Fibroblast of lung (primary cell): ENCODE results near the gene BCAR3.

Experiments
- EZH2 ChIP-seq: IDR thresholded peaks from 2 replicates; pipeline ENCODE4 v1.5.1; 2012; ENCODE audit warnings: low read length, control low read depth, mild to moderate bottlenecking; ENCODE audit errors: missing control alignments
- TF ChIP-seq, protein P1 (sequence below), 2 donors: IDR thresholded peaks in 1 of 2; conservative IDR thresholded peaks in 1 of 2; 1 replicate in 1 of 2; 2 replicates in 1 of 2; pipeline ENCODE4 v1.5.1; 2011 to 2012; ENCODE audit warnings: low read length in 2 of 2, control low read depth in 1 of 2, inconsistent platforms in 1 of 2, low read depth in 1 of 2, mild to moderate bottlenecking in 1 of 2

GRCh38 chr1:93595266-93595665, 86.4 kb downstream of the BCAR3 start:
- no peak for TF ChIP-seq EZH2
- TF ChIP-seq, protein P1, sequence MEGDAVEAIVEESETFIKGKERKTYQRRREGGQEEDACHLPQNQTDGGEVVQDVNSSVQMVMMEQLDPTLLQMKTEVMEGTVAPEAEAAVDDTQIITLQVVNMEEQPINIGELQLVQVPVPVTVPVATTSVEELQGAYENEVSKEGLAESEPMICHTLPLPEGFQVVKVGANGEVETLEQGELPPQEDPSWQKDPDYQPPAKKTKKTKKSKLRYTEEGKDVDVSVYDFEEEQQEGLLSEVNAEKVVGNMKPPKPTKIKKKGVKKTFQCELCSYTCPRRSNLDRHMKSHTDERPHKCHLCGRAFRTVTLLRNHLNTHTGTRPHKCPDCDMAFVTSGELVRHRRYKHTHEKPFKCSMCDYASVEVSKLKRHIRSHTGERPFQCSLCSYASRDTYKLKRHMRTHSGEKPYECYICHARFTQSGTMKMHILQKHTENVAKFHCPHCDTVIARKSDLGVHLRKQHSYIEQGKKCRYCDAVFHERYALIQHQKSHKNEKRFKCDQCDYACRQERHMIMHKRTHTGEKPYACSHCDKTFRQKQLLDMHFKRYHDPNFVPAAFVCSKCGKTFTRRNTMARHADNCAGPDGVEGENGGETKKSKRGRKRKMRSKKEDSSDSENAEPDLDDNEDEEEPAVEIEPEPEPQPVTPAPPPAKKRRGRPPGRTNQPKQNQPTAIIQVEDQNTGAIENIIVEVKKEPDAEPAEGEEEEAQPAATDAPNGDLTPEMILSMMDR (conservative IDR thresholded peaks at IDR 0.05 in 1 of 2, IDR thresholded peaks at IDR 0.05 in 1 of 2; ENCODE audit: low read depth in 1 of 2, low read length in 2 of 2), result no peak
